GM12874 (cell line): ENCODE measurements around the gene GNB4.

ENCODE experiments used
- TF ChIP-seq, protein P1 (sequence below): IDR thresholded peaks from 2 replicates; pipeline ENCODE4 v1.5.1; 2011; ENCODE audit warnings: low read depth, mild to moderate bottlenecking, control low read depth, low read length, moderate library complexity; ENCODE audit not compliant: insufficient read depth

Gene GNB4

DNA sequence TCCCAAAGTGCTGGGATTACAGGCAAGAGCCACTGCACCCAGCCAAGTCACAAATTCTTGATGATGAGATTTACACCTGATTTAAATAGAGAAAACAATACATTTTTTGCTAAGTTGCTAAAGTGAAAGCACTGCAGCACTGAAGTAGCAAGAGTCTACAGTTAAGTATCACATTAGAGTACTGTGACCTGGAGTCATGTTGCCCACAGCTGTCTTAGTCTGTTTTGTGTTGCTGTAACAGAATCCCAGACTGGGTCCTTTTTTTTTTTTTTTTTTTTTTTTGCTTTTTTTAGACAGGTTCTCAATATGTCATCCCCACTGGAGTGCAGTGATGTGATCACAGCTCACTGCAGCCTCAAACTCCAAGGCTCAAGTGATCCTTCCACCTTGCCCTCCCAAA lies 23.2 kb upstream of the GNB4 start:
- TF ChIP-seq, protein P1, sequence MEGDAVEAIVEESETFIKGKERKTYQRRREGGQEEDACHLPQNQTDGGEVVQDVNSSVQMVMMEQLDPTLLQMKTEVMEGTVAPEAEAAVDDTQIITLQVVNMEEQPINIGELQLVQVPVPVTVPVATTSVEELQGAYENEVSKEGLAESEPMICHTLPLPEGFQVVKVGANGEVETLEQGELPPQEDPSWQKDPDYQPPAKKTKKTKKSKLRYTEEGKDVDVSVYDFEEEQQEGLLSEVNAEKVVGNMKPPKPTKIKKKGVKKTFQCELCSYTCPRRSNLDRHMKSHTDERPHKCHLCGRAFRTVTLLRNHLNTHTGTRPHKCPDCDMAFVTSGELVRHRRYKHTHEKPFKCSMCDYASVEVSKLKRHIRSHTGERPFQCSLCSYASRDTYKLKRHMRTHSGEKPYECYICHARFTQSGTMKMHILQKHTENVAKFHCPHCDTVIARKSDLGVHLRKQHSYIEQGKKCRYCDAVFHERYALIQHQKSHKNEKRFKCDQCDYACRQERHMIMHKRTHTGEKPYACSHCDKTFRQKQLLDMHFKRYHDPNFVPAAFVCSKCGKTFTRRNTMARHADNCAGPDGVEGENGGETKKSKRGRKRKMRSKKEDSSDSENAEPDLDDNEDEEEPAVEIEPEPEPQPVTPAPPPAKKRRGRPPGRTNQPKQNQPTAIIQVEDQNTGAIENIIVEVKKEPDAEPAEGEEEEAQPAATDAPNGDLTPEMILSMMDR: no peak

DNA sequence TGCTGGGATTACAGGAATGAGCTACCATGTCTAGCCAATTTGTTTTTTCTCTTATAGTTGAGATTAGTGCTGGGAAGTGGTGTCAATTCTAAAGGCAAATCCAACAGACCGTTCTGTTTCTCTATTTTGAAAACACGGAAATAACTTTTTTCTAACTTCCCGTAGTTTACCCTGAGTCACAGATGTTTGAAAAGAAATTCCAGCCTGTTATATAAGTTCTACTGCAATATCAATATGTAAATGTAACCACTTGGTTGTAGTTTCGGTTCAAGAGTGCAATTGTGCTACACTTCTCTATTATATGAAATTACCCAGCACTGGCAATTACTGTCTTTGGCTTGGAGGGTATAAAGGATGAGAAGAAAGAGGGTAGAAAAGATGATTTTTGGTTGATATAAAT lies 22.3 kb upstream of the GNB4 start:
- TF ChIP-seq, protein P1: no peak

DNA sequence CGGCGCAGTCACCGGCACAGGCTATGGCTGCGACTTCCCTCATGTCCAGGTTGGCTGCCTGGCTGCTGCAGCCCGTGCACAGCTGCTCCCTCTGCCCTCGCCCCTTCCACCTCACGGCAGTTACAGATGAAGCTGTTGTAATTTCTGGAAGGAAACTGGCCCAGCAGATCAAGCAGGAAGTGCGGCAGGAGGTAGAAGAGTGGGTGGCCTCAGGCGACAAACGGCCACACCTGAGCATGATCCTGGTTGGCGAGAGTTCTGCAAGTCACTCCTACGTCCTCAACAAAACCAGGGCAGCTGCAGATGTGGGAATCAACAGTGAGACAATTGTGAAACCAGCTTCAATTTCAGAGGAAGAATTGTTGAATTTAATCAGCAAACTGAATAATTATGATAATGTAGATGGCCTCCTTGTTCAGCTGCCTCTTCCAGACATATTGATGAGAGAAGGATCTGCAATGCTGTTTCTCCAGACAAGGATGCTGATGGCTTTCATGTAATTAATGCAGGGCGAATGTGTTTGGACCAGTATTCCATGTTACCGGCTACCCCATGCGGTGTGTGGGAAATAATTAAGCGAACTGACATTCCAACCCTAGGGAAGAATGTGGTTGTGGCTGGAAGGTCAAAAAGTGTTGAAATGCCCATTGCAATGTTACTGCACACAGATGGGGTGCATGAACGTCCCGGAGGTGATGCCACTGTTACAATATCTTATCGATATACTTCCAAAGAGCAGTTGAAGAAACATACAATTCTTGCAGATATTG lies 13.2 kb upstream of the GNB4 start:
- TF ChIP-seq, protein P1: no peak

DNA sequence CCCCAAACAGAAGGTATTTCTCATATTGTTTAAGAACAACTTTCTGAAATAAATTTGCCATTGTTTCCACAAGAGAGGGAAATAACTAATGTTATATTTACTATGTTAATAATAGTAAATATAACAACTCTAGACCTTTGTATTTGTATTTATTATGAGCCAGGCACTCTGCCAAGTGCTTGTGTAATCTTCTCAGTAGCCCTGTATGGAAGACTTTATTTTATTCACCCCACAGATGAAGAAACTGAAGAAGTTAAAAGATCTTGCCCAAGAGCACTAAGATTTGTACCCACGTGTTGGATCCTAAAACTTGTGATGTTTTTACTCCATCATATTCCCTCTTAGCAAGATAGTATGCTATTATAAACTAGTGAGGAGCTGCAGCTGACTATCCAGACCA lies 12.0 kb upstream of the GNB4 start:
- TF ChIP-seq, protein P1: no peak

DNA sequence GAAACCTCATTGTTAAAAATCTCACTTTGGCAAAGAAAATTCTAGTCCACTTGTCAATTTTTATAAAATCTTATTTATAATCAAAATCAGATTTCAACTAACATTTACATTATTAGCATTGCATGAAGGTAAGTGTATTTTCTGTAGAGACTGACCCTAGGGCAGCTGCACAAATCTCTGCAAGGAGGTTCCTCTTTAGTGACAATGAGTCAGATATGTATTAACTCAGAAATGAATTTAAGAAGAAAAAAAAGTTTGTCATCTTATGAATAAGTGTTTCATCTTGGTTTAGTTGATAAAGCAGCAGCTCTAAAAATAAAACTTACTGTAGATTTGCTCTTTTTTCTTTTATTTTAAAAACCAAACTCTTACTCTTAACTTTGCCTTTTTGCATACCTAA lies 9.0 kb upstream of the GNB4 start:
- TF ChIP-seq, protein P1: no peak

DNA sequence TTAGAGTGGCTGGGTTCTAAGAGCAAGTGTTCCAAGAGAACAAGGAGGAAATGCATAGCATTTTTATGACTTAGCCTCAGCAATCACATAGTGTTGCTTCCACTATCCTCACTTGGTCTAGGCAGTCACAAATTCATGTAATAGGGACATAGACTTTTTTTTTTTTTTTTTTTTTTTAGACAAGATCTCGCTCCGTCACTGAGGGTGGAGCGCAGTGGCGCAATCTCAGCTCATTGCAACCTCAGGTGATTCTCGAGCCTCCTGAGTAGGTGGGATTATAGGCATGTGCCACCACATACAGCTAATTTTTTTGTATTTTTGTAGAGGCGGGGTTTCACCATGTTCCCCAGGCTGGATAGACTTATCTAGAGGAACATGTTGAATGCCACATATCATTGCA lies 4.7 kb upstream of the GNB4 start:
- TF ChIP-seq, protein P1: no peak

DNA sequence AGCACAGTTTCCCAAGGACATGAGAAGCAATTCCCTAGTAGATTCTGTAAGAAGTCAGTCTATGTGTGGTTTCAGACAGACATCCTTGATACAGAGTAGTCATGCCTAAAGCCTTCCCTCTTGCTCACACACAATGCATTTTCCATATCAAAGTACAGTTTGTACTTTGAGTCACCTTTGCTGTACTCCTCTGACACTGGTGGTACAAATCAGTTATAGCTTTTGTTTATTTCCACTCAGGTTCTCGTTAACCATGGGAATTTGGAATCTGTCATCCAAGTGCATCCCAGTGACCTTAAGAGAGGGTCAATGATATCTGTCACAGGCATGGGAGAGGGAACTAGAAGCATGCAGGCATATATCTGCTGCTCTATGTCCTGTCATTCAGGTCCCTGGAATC lies 3.6 kb upstream of the GNB4 start:
- TF ChIP-seq, protein P1: no peak
